CD14-positive monocyte (primary cell): ENCODE data around the gene RBM18. TPM values are rescaled to one million over a fixed set of nuclear protein-coding genes. Genes with fewer than 3 reads are reported as not detected.

Experiments
- DNase-seq, 3 donors: peaks; one replicate each; pipeline ENCODE4 v3.0.0-alpha.2; 2011 to 2022
- H2AFZ ChIP-seq: 2 replicates; pipeline ENCODE4 v1.6.0; 2012; ENCODE audit warnings: mild to moderate bottlenecking, low read depth, low read length, inconsistent platforms; ENCODE audit not compliant: insufficient read depth, poor library complexity, severe bottlenecking
- H3K27ac ChIP-seq, 2 donors: 1 replicate in 1 of 2; 2 replicates in 1 of 2; pipeline ENCODE4 v1.5.1; 2012 to 2013; ENCODE audit warnings: low read length in 2 of 2, control low read depth in 1 of 2, inconsistent platforms in 1 of 2, low read depth in 1 of 2, mild to moderate bottlenecking in 1 of 2
- H3K27me3 ChIP-seq, 2 donors: one replicate each; pipeline versions ENCODE4 v1.6.0 to v1.6.1; 2011 to 2013; ENCODE audit warnings: low read length in 2 of 2; ENCODE audit not compliant: control insufficient read depth in 2 of 2, insufficient read depth in 2 of 2
- H3K36me3 ChIP-seq, 2 donors: replicated peaks in 1 of 2; 1 replicate in 1 of 2; 2 replicates in 1 of 2; pipeline versions ENCODE4 v1.5.1 to v1.6.1; 2012 to 2013; ENCODE audit warnings: low read length in 2 of 2, control low read depth in 1 of 2, inconsistent platforms in 1 of 2, mild to moderate bottlenecking in 1 of 2; ENCODE audit not compliant: insufficient read depth in 2 of 2, control insufficient read depth in 1 of 2
- H3K4me1 ChIP-seq, 2 donors: 1 replicate in 1 of 2; 2 replicates in 1 of 2; pipeline versions ENCODE4 v1.5.1 to v1.6.1; 2012 to 2013; ENCODE audit warnings: low read length in 2 of 2, control low read depth in 1 of 2, inconsistent platforms in 1 of 2, mild to moderate bottlenecking in 1 of 2, moderate library complexity in 1 of 2; ENCODE audit not compliant: insufficient read depth in 2 of 2, control insufficient read depth in 1 of 2
- H3K4me2 ChIP-seq: replicated peaks from 2 replicates; pipeline ENCODE3; 2012; ENCODE audit warnings: low read length, moderate library complexity, mild to moderate bottlenecking; ENCODE audit not compliant: poor library complexity, severe bottlenecking; ENCODE audit errors: extremely low read depth
- H3K4me3 ChIP-seq, 3 experiments: fragments of 200-600 bp in 1 of 3; sonication (generic) in 1 of 3; replicated peaks in 1 of 3; 1 replicate in 2 of 3; 2 replicates in 1 of 3; pipeline ENCODE4 v1.5.1; 2011 to 2013; ENCODE audit warnings: low read length in 3 of 3, mild to moderate bottlenecking in 3 of 3, control low read depth in 2 of 3, low read depth in 2 of 3, inconsistent platforms in 1 of 3, moderate library complexity in 1 of 3
- H3K79me2 ChIP-seq: 2 replicates; pipeline ENCODE4 v1.6.0; 2012; ENCODE audit warnings: mild to moderate bottlenecking, control low read depth, inconsistent platforms, low read length, moderate library complexity; ENCODE audit not compliant: insufficient read depth
- H3K9ac ChIP-seq: 2 replicates; pipeline ENCODE4 v1.6.0; 2017; ENCODE audit warnings: low read length, mild to moderate bottlenecking; ENCODE audit not compliant: insufficient read depth, poor library complexity, severe bottlenecking
- H3K9me3 ChIP-seq, 2 donors: replicated peaks in 1 of 2; 1 replicate in 1 of 2; 2 replicates in 1 of 2; pipeline versions ENCODE4 v1.5.1 to v1.6.1; 2012 to 2013; ENCODE audit warnings: low read length in 2 of 2, control low read depth in 1 of 2; ENCODE audit not compliant: control insufficient read depth in 1 of 2, insufficient read depth in 1 of 2
- H4K20me1 ChIP-seq: 2 replicates; pipeline ENCODE4 v1.6.0; 2012; ENCODE audit warnings: mild to moderate bottlenecking, low read length, control low read depth, moderate library complexity; ENCODE audit not compliant: insufficient read depth
- H3K27ac Mint-ChIP-seq, 7 donors: one replicate each; pipeline ENCODE4 v1.8.0; 2020; ENCODE audit warnings: mild to moderate bottlenecking in 7 of 7, mixed read lengths in 7 of 7, moderate library complexity in 6 of 7, inconsistent platforms in 2 of 7
- H3K27me3 Mint-ChIP-seq, 3 donors: one replicate each; pipeline ENCODE4 v1.8.0; 2021 to 2022; ENCODE audit warnings: low read depth in 3 of 3, mild to moderate bottlenecking in 3 of 3, mixed read lengths in 3 of 3, moderate library complexity in 3 of 3, inconsistent platforms in 1 of 3
- H3K36me3 Mint-ChIP-seq, 2 donors: one replicate each; pipeline ENCODE4 v1.8.0; 2020; ENCODE audit warnings: mixed read lengths in 2 of 2, inconsistent platforms in 1 of 2, mild to moderate bottlenecking in 1 of 2
- H3K4me1 Mint-ChIP-seq: one replicate; pipeline ENCODE4 v1.8.0; 2020; ENCODE audit warnings: mild to moderate bottlenecking, mixed read lengths
- H3K4me3 Mint-ChIP-seq, 2 donors: one replicate each; pipeline ENCODE4 v1.8.0; 2020; ENCODE audit warnings: mild to moderate bottlenecking in 2 of 2, mixed read lengths in 2 of 2, moderate library complexity in 1 of 2
- H3K9me3 Mint-ChIP-seq, 7 donors: one replicate each; pipeline ENCODE4 v1.8.0; 2020 to 2022; ENCODE audit warnings: mixed read lengths in 7 of 7, mild to moderate bottlenecking in 6 of 7, moderate library complexity in 6 of 7, inconsistent platforms in 2 of 7
- WGBS: methylation state at CpG from one replicate; pipeline ENCODE4 v1.1.5; 2013; ENCODE audit warnings: missing lambda C conversion rate; ENCODE audit not compliant: insufficient coverage; 5-methylcytosine and 5-hydroxymethylcytosine counted together
- intact Hi-C, 2 donors: fragments of 100-400 bp; cut with micrococcal nuclease; formaldehyde crosslinking; loops; one replicate each; pipeline versions ENCODE4 v1.15.0 to v1.15.1; 2023
- polyA plus RNA-seq, 3 donors: library from polyadenylated mRNA; depleted of rRNA in 1 of 3; unstranded in 2 of 3; stranded (reverse) in 1 of 3; fragments of 300-500 nt in 2 of 3; fragments of >200 nt in 1 of 3; fragmentation: Illumina TruSeq in 2 of 3; gene quantifications; 1 replicate in 2 of 3; 2 replicates in 1 of 3; pipeline ENCODE4 v1.2.3, GENCODE V29; 2012 to 2021
- TF ChIP-seq, protein P1 (sequence below): fragments of 200-600 bp; IDR thresholded peaks from one replicate; pipeline ENCODE4 v1.8.0; 2022; ENCODE audit warnings: antibody characterized with exemption, mild to moderate bottlenecking

The RBM18 gene
- polyA plus RNA-seq, 3 donors, result 10.4 to 26.3 (median 25.3) TPM

DNA sequence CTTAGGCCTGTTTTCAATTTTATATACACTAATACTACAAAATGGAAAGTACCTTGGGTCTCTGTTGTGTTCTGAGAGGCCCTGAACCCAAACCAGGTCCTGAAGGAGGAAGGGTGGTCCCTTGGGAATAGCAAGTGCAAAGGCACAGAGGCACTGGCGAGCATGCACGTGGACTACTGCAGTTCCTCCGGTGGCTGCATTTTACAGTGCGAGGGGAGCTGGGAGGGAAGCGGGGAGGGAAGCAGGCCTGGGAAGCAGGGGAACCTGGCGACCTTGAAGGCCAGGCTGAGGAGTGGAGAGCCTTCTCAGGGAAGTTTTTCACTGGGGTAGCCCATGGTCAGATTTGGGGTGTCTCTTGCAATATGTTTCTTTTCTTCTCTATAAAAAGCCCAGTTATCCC is 71.0 kb downstream of the RBM18 start:
- H3K4me1 Mint-ChIP-seq, result no peaks in the 10 kb centered on the region
- no peak overlapping the region for H3K4me3 Mint-ChIP-seq
- intact Hi-C loops, result no loop called here
- H2AFZ ChIP-seq, result no peak overlapping the region
- H3K36me3 ChIP-seq, result no peaks in the 10 kb centered on the region
- no peaks in the 10 kb centered on the region for H3K9me3 ChIP-seq
- no peak overlapping the region for H3K9ac ChIP-seq
- TF ChIP-seq, protein P1, sequence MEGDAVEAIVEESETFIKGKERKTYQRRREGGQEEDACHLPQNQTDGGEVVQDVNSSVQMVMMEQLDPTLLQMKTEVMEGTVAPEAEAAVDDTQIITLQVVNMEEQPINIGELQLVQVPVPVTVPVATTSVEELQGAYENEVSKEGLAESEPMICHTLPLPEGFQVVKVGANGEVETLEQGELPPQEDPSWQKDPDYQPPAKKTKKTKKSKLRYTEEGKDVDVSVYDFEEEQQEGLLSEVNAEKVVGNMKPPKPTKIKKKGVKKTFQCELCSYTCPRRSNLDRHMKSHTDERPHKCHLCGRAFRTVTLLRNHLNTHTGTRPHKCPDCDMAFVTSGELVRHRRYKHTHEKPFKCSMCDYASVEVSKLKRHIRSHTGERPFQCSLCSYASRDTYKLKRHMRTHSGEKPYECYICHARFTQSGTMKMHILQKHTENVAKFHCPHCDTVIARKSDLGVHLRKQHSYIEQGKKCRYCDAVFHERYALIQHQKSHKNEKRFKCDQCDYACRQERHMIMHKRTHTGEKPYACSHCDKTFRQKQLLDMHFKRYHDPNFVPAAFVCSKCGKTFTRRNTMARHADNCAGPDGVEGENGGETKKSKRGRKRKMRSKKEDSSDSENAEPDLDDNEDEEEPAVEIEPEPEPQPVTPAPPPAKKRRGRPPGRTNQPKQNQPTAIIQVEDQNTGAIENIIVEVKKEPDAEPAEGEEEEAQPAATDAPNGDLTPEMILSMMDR, result no peak
- H3K27ac Mint-ChIP-seq, result no peak overlapping the region
- H3K36me3 Mint-ChIP-seq, result no peaks in the 10 kb centered on the region
- H3K4me3 ChIP-seq, result no peak overlapping the region
- H3K27me3 ChIP-seq, result no peaks in the 10 kb centered on the region
- 92% methylated on average over 5 of the region's 6 CpGs for WGBS
- H3K27me3 Mint-ChIP-seq, result peaks cover 0 to 5% (median 0%) of the 10 kb centered on the region in 3 donors
- no peak overlapping the region for H3K4me2 ChIP-seq
- H3K9me3 Mint-ChIP-seq, result no peaks in the 10 kb centered on the region
- no peaks in the 10 kb centered on the region for H3K79me2 ChIP-seq
- DNase-seq, result no peak
- no peak overlapping the region for H3K27ac ChIP-seq
- no peaks in the 10 kb centered on the region for H3K4me1 ChIP-seq
- no peaks in the 10 kb centered on the region for H4K20me1 ChIP-seq

DNA sequence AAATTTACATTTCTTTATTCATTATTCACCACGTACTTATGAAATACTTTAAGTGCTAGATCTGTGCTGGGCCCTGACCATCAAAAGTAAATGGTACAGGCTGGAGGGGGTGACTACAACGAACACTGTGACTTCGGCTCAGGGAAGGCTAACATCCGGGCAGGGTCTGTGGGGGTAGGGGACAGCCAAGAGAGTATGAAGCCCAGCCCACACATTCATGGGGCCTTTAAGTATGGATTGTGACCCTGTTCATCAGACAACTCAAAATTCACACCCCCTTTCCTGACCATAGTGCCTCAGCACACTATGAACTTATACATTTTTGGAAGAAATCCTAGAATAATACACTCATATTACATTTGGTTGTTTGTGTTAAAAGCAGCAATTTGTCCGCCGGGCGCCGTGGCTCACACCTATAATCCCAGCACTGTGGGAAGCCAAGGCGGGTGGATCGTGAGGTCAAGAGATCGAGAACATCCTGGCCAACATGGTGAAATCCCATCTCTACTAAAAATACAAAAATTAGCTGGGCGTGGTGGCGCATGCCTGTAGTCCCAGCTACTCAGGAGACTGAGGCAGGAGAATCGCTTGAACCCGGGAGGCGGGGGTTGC is 71.6 kb downstream of the RBM18 start:
- H3K9me3 ChIP-seq, result no peaks in the 10 kb centered on the region
- no peak for DNase-seq
- H3K4me1 Mint-ChIP-seq, result no peaks in the 10 kb centered on the region
- H3K4me2 ChIP-seq, result no peak overlapping the region
- H3K27me3 Mint-ChIP-seq, result peaks cover 0 to 5% (median 0%) of the 10 kb centered on the region in 3 donors
- H3K79me2 ChIP-seq, result no peaks in the 10 kb centered on the region
- H3K27me3 ChIP-seq, result no peaks in the 10 kb centered on the region
- no peaks in the 10 kb centered on the region for H3K36me3 ChIP-seq
- WGBS, result no CpG with 5 or more reads among the region's 16 CpGs
- H3K27ac Mint-ChIP-seq, result no peak overlapping the region
- no peak overlapping the region for H2AFZ ChIP-seq
- no peak overlapping the region for H3K4me3 Mint-ChIP-seq
- H3K4me3 ChIP-seq, result no peak overlapping the region
- TF ChIP-seq, protein P1, result no peak
- H3K4me1 ChIP-seq, result no peaks in the 10 kb centered on the region
- H3K9me3 Mint-ChIP-seq, result no peaks in the 10 kb centered on the region
- H3K36me3 Mint-ChIP-seq, result no peaks in the 10 kb centered on the region
- H4K20me1 ChIP-seq, result no peaks in the 10 kb centered on the region
- H3K9ac ChIP-seq, result no peak overlapping the region
- intact Hi-C loops, result no loop called here
- H3K27ac ChIP-seq, result no peak overlapping the region
